ENCODE measurements around the gene MEGF6. TPM values are rescaled to one million over a fixed set of nuclear protein-coding genes. Genes with fewer than 3 reads are reported as not detected.

The MEGF6 gene
- polyA plus RNA-seq, 3 donors: 6.6 to 16.3 (median 11.7) TPM

DNA sequence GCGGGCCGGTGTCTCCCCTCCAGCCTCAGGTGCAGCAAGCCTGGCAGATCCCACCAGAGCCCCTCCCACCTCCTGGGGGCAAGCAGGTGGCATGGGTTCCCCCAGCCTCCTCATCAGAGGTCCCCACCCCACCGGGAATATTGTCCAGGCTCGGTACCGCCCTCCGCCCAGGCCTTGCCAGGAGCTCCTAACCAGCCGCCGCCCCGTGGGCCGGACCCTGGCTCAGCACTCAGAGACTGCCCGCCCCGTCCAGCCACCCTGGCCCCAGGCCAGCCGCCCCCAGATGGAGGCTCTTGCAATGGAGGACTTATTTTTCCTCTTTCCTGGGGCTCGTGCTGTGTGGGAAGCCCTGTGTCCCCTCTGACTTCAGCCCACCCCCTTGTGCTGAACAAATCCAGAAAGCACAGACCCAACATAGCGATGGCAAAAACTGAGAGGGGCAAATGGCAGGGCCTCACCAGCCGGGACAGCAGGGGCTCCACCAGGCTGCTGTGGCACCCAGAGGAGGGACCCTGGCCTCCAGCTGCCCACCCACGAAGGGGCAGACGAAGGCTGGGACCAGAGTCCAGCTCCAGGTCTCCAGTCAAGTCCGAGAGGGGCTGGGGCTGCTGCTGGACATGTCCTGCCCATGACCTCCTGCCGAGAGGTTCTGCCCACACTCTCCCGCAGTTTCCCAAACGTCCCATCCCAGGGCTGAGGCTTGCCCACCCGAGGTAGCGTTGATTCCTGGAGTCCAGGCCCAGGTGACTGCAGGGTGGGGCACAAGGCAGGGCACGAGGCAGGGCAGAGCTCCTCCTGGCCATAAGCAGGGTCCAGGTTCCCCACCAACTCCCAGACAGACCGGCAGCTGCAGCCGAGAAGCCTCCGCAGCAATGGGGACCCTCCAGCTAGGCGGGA lies 7.5 kb downstream of the MEGF6 start:
- 81 to 83% (median 82%) methylated on average over 27 to 29 of the region's 29 CpGs for WGBS, 3 donors

DNA sequence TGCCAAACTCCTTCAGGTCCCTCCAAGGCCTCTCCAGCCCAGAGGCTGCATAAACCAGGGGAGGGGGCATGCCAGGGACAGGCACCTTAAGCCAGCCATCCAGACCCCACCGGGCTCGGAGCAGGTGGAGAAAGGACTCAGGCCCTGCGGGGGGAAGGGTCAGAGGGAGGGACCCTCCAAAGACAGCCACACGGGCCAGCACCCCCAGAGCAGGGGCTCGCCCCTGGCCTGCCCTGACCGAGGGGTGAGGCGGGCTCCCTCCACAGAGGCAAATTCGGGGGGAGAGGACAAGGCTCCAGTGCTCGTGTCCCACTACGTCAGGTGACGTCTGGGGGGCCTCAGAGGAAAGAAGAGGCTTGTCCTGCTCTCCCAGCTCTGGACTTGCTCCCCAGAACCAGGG lies 8.2 kb downstream of the MEGF6 start:
- WGBS, 3 donors: 83 to 93% (median 84%) methylated on average over 5 to 11 of the region's 11 CpGs
- H3K27ac ChIP-seq (ENCODE audit: low read depth, low read length): no peak overlapping the region

More for the DNA sequence above, 7.5 kb downstream of the MEGF6 start:
- no peak overlapping the region for H3K27ac ChIP-seq (ENCODE audit: low read depth, low read length)

DNA sequence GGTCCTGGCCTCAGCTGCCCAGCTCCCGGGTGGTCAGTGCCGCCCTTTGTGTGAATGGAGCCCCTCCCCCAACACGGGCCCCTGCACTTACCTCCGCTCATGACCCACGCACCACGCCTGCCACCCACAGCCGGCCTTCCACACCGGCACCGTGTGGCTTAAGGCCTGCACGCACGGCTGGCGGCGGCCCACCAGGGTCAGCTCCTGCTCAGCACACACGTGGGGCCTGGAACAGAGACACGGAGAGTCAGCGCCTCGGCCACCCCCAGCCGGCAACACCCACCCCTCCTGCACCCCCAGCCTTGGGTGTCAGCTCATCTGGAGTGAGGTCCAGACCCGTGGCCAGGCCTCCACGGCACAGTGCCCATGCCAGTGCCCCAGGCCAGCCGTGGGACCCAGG lies 8.9 kb downstream of the MEGF6 start:
- H3K27ac ChIP-seq (ENCODE audit: low read depth, low read length): no peak overlapping the region
- 83 to 90% (median 84%) methylated on average over 21 of the region's 21 CpGs for WGBS, 3 donors

DNA sequence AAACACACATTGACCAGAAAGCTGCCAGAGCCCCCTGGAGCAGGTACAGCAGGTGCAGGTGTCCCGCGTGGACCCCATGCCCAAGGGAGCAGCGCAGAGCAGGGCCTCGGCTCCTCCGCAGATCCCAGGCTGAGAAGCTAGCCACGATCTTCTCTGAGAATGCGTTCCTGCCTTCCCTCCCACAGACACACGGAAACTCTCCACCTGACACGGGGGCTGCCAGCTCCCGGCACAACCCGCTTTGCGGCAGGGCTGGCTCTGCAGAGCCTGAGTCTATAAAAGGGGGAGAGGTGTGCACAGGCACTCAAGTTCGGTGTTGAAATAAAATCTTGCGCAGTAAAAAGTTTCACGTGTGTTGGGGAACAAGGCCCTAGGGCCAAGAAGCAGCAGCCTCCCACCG lies 9.6 kb downstream of the MEGF6 start:
- WGBS, 3 donors: 57 to 77% (median 71%) methylated on average over 16 of the region's 16 CpGs
- H3K27ac ChIP-seq (ENCODE audit: low read depth, low read length): no peak overlapping the region

DNA sequence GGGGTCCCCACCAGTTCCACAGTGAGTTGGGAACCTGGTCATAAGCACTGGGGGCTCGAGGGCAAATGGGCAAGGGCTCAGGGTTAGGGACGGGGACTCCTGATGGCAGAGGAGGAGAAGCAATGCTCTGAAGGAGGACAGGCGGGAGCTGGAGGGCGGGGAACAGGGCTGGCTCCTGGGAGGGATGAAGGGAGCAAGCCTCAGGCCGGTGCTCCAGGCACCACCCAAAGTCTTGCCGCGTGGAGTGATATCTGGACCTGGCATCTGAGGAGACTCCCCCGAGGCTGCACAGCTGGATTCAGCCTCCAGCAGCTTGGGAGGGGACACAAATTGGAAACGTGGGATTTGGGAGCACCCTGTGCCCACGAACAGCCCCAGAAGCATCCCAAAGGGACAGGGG lies 11.0 kb downstream of the MEGF6 start:
- H3K27ac ChIP-seq (ENCODE audit: low read depth, low read length): no peak overlapping the region
- 65 to 82% (median 81%) methylated on average over 9 to 10 of the region's 10 CpGs for WGBS, 3 donors

DNA sequence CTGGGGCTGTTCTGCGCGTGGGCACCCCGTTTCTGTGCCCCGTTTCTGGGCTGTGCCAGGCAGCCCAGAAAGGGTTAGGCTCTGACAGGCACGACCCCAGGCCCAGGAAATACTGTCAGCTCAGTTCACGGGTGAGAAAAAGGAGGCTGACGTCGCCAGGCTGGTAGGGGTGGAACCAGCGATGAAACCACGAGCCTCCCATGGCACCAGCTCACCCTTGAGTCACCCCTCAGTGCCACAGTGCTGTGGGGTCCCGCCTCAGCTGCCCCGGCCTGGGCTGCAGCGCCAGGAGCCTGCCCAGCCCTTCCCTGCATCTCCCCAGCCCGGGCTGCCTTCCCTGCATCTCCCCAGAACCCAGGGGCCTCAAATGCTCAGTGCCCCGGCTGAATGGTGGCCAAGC lies 11.5 kb downstream of the MEGF6 start:
- 74 to 82% (median 78%) methylated on average over 15 of the region's 15 CpGs for WGBS, 3 donors
- no peak overlapping the region for H3K27ac ChIP-seq (ENCODE audit: low read depth, low read length)

DNA sequence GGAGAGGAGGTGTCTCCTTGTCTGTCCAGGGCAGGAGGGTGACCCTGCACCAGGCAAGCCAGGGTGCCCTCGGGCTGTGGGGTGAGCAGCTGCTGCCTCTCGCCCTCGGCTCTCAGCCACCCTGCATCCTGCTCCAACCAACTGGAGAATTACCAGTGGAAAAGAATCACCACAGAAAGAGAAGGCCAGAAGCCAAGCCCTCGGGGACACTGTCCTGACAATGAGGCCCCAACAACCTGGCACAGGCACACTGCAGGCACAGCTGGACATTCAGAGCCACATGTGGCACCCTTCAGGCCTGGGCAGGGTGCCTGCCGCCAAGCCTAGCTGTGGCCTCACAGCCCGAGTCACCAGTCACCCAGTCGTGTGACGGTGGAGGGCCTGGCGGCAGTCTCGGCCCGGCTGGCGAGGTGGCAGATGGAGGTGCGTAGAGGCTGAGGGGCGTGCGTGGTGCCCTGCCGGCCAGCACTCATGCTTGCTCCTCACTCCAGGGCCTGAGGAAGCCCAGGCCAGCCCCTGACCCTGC lies 12.0 kb downstream of the MEGF6 start:
- 73 to 90% (median 81%) methylated on average over 16 of the region's 16 CpGs for WGBS, 3 donors
- no peak overlapping the region for H3K27ac ChIP-seq (ENCODE audit: low read depth, low read length)

DNA sequence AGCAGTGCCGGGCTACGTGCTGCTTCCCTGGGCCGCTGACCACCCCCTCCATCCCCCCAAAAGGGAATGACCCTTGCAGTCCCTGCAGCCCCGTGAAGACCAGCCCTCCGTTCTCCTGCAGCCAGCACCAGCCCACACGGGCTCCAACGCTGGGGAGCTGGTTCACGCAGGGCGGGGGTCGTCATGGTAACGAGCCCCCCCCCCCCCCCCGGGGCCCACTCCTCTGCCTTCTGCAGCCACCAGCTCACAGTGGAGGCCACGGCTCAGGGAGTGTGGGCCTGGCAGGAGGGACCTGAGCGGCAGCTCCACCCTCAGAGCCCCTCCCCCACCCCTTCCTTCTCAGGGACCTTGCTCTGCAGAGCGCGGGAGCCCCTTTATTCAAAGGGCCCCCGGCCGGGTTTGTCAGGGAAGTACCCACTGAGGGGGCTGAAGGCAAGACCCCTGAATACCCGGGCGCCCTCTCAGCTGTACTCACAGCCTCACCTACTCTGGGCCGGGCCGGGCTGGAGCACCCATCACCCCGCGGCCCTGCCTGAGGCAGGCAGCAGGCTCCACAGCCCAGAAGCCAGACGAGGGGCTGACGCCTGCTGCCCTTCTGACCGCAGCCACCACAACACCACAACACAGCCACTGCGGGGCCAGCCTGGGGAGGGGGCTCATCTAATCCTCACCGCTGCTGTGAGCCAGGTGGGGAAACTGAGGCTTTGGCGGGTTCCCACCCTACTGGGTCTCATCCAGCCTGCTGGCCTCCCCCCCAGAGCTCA lies 12.6 kb downstream of the MEGF6 start:
- no peak overlapping the region for H3K27ac ChIP-seq (ENCODE audit: low read depth, low read length)
- WGBS, 3 donors: 38 to 54% (median 43%) methylated on average over 27 to 30 of the region's 30 CpGs

DNA sequence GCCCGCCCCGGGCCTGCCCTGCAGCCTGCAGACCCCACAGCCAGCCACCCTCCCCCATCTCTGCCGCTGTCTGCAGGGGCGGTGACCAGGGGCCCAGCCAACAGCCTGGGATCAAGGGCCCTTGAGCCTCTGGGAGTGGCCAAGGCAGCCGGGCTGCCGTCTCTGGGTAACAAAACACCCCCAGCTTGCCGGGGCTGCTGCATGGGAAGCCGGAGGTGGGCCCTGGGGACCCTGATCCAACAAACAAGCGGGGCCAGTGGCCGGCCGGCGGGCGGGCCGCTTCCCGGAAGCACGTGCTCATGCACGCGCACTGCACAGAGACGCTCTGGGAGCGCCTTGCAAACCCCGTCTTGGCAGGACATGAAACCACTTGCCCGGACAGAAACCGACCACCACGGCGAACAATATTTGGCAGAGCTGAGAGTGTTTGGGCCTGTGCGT lies 13.2 kb downstream of the MEGF6 start:
- WGBS, 3 donors: 9 to 23% (median 22%) methylated on average over 26 of the region's 26 CpGs
- no peak overlapping the region for H3K27ac ChIP-seq (ENCODE audit: low read depth, low read length)

DNA sequence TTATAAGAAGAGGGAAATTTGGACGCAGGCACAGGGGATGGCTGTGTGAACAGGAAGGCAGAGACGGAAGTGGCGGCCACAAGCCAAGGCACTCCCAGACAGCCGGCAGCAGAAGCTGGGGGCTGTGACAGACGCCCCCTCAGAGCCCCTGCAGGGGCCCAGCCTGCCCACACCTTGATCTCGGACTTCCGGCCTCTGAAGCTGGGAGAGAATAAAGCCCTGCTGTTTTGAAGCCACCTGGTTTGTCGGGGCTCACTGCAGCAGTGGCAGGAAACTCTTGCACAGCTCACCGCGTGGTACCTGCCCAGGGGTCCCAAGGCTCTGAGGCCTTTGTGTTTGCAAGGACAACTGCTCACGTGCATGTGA lies 13.7 kb downstream of the MEGF6 start:
- no peak overlapping the region for H3K27ac ChIP-seq (ENCODE audit: low read depth, low read length)
- WGBS, 3 donors: 26 to 42% (median 32%) methylated on average over 11 of the region's 11 CpGs

DNA sequence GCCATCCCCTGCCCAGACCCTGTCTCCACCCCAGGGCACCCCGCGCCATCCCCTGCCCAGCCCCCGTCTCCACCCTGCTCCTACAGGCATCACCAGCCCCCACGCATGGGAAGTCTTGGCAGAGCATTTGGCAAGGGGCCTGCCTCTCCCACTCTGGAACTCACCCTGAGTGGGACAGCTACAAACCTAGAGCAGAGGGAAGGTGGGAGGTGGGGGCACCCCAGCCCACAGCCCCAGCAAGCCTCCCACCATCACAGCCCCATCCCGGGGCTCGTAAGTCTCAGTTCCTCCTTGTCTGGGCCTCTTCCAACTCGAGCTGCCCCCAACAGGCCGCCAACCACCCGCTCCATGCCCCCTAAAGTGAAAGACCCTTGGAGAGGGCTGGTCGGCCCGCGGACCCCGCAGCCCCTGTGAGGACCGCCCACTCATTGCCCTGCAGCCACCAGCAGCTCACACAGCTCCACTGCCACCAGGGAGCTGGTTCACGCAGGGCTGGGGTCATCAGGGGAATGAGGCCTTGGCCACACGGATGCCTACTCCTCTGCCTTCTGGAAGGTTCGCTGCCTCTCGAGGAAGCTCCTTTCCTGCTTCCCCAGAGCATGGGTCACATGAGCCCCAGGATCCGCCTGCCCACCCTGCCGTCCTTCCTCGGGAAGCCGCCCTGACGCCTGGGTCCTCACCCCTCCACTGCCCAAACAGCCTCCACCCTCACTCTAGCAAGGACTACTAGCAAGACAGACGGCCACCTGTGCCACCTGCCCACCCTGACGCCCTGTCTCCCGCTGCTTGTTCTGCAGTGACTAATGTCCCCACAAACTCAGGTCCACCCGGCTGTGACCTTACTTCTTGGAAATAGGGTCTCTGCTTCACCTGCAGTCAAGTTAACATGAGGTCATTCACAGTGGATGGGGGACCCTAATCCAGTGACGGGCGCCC lies 14.4 kb downstream of the MEGF6 start:
- H3K27ac ChIP-seq (ENCODE audit: low read depth, low read length): no peak overlapping the region
- 62 to 67% (median 64%) methylated on average over 25 to 29 of the region's 29 CpGs for WGBS, 3 donors

DNA sequence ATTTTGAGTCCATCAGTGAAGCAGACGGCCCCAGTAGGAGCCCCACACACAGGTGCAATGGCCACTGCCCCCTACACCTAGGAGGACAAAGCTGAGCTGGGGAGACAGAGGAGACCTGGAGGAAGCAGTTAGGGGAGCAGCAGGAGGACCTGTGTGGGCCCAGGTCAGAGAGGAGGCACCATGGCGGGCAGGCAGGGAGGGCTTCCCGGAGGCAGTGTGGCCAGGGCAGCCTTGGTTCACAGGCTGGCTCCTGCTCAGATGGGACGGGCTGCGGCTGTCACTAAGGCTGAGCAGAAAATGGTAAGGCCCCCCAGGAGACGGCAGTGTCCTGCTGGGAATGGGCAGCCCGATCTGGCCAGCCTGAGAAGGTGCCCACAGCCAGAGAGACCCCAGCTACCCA lies 15.4 kb downstream of the MEGF6 start:
- 81 to 95% (median 89%) methylated on average over 6 to 7 of the region's 7 CpGs for WGBS, 3 donors
- no peak overlapping the region for H3K27ac ChIP-seq (ENCODE audit: low read depth, low read length)

DNA sequence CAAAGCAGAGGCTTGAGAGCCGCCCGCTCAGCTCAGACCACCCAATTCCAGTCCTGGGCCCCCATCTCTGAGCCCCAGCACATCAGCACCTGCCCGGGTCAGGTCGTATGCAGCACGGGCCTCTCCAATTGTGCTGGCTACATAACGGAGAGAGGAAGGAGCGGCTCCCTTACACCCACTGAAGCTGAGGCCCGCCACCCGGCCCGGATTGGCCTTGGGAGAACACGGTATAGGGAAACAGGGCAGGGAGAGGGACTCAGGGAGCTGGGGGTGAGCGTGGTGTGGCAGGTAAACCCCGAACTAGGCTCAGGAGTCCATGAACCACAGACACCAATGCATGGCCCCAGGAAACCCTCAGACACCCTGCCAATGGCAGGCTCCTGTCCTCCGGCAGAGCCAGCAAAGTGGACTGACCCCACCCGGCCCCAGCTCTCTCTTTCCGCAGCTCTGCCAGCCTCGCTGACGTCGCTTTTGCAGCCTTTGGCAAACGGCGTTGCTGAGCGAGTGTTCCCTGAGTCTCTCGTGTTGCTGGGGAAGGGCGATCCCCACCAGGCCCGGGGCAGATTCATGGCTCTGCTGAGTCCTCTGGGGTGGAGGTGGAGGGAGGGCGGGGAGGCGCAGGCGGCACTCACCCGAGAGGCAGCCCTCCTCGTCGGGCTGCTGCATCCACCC lies 16.5 kb downstream of the MEGF6 start:
- WGBS, 3 donors: 70 to 76% (median 76%) methylated on average over 31 of the region's 31 CpGs

DNA sequence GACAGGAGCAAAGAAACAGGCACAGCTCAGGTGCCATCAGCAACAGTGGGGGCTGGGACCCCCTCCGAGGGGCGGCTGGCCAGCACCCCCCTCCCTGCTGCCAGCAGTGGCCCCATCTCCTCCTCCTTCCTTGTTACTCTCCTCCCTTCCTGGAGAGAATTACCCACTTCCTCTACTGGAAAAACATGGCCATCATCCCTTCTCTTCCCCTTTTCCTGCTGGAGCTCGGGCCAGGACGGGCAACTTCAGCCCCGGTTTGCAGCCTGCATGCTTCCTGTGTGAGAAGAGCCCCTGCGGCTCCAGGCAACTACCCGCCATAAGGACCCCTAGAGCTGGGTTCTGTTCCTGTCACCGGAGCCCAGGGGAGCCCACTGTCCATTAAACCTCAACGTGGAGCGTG lies 17.6 kb downstream of the MEGF6 start:
- H3K27ac ChIP-seq (ENCODE audit: low read depth, low read length): no peak overlapping the region
- WGBS, 3 donors: 44 to 68% (median 49%) methylated on average over 10 of the region's 10 CpGs

More for the DNA sequence above, 16.5 kb downstream of the MEGF6 start:
- H3K27ac ChIP-seq (ENCODE audit: low read depth, low read length): no peak overlapping the region

DNA sequence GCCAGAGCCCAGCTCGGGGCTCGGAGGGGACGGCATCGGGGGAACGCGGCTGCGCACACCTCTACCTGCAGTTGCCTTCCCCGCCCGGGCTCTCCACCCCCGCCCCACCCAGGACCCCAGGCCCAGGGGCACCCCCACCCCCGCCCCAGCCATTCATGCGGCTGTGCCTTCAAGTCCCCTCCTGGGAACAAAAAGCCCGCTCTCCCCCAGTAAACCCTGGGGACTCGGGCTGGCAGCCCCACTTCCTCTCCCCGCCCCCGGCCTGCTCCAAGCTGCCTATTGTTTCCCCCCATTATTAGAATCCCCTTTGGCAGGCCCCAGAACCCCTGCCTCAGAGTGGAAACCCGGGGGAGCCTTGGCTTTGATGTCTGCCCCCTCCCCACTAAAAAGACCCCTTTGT lies 18.0 kb downstream of the MEGF6 start:
- no peak overlapping the region for H3K27ac ChIP-seq (ENCODE audit: low read depth, low read length)
- 76 to 81% (median 81%) methylated on average over 14 to 17 of the region's 17 CpGs for WGBS, 3 donors

DNA sequence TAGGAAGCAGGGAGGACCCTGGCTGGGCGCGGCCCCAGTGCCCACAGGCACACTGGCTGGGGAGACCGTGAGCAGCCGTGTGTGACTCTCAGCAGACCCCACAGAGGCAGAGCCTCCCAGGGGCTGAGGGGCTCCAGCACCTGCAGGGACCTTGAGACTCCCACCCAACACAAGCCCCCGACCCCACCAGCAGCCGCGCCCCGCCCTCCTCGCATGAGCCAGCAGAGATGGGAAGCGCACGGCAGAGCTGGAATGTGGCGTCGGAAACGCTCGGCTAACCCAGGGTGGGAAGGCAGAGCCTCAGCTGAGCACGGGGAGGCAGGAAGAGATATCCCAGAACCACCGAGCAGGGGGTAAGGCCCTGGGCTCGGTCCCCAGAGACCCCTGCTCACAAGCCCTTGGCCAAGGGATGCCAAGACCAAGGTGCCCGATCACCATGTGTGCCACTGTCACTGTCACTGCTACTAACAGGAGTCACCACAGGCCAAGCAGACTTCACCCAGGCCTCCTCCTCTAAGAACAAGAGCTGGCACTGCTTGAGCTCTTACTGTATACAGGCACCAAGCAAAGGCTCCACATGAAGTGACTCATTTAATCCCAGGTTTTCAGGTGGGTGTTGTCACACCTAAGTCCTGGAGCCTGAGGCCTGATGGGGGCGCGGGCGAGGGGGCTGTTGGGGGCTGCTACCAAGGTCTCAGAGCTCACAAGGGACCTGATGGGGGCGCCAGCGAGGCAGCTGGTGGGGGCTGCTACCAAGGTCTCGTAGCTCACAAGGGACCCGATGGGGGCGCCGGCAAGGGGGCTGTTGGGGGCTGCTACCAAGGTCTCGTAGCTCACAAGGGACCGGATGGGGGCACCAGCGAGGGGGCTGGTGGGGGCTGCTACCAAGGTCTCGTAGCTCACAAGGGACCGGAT lies 20.1 kb downstream of the MEGF6 start:
- H3K27ac ChIP-seq (ENCODE audit: low read depth, low read length): no peak overlapping the region
- 80 to 92% (median 90%) methylated on average over 27 to 31 of the region's 33 CpGs for WGBS, 3 donors

Measured in adipose tissue (tissue), 3 donors.